ENCODE data around the gene ATP6V1B1.

The ATP6V1B1 gene

DNA sequence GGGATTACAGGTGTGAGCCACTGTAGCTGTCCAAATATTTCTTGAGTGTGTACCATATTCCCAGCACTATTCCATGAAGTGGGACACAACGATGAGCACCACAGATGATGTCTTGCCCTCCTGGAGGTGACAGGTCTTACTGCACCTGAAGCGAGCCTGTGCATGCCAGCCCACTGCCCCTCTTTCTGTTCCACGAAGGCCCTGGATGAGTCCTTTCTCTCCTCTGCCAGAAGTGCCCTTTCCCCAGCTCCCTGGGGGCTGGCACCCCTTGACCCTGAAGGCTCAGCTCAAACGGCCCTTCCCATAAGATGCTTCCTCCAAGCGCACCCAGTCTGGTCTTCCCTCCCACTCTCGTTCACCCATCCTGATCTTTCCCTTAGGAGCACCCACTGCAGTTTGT lies 5.5 kb downstream of the ATP6V1B1 start:
- ATAC-seq = no peak
- TF ChIP-seq TOX (CRISPR knock-in tag; IDR thresholded peaks at IDR 0.05; ENCODE audit: borderline replicate concordance) (no peak), SNAI2 (CRISPR knock-in tag; IDR thresholded peaks at IDR 0.05) (no peak), ZNF8 (CRISPR knock-in tag; IDR thresholded peaks at IDR 0.05) (no peak), ZC3H10 (CRISPR knock-in tag; IDR thresholded peaks at IDR 0.05) (no peak), PPARA (CRISPR knock-in tag; IDR thresholded peaks at IDR 0.05; ENCODE audit: borderline replicate concordance) (no peak), ZFP3 (CRISPR knock-in tag; IDR thresholded peaks at IDR 0.05) (no peak), TSHZ2 (CRISPR knock-in tag; IDR thresholded peaks at IDR 0.05) (no peak), CSDC2 (CRISPR knock-in tag; IDR thresholded peaks at IDR 0.05) (no peak)

DNA sequence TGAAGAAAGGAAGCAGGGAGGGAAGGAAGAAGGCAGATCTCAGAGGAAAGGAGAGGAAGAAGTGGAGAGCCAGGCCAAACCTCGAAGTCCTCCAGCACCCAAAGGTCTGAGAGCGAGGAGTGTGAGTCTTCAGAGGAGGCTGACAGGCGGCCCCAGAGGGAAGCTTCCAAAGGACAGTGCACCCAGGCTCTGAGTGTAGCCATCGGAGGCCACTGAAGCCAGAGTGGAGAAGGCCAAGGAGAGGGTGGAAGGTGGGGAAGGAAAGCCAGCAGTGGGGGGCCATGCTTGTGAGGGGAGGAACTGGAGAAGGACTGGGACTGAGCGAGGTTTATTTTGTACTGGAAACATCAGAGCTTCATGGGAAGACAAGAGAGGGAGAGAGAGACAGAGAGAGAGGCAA lies 6.0 kb downstream of the ATP6V1B1 start:
- ATAC-seq = no peak
- no peak for TF ChIP-seq SNAI2 (CRISPR knock-in tag; IDR thresholded peaks at IDR 0.05)
- TF ChIP-seq ZC3H10 (CRISPR knock-in tag; IDR thresholded peaks at IDR 0.05) = no peak
- TF ChIP-seq TCF4 (CRISPR knock-in tag; IDR thresholded peaks at IDR 0.05; ENCODE audit: borderline replicate concordance) = no peak
- no peak for TF ChIP-seq ZFP30 (CRISPR knock-in tag; IDR thresholded peaks at IDR 0.05)
- no peak for TF ChIP-seq POU6F1 (CRISPR knock-in tag; IDR thresholded peaks at IDR 0.05; ENCODE audit: borderline replicate concordance, low read depth)
- TF ChIP-seq ARNTL (CRISPR knock-in tag; IDR thresholded peaks at IDR 0.05; ENCODE audit: borderline replicate concordance, low read depth) = no peak
- no peak for TF ChIP-seq GLIS3 (CRISPR knock-in tag; IDR thresholded peaks at IDR 0.05)
- no peak for TF ChIP-seq ZNF8 (CRISPR knock-in tag; IDR thresholded peaks at IDR 0.05)
- TF ChIP-seq, protein P1, sequence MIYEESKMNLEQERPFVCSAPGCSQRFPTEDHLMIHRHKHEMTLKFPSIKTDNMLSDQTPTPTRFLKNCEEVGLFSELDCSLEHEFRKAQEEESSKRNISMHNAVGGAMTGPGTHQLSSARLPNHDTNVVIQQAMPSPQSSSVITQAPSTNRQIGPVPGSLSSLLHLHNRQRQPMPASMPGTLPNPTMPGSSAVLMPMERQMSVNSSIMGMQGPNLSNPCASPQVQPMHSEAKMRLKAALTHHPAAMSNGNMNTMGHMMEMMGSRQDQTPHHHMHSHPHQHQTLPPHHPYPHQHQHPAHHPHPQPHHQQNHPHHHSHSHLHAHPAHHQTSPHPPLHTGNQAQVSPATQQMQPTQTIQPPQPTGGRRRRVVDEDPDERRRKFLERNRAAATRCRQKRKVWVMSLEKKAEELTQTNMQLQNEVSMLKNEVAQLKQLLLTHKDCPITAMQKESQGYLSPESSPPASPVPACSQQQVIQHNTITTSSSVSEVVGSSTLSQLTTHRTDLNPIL (CRISPR knock-in tag; IDR thresholded peaks at IDR 0.05; ENCODE audit: low read depth) = no peak
- no peak for TF ChIP-seq PPARA (CRISPR knock-in tag; IDR thresholded peaks at IDR 0.05; ENCODE audit: borderline replicate concordance)
- TF ChIP-seq ZNF565 (CRISPR knock-in tag; conservative IDR thresholded peaks at IDR 0.05; ENCODE audit: low read depth) = no peak

DNA sequence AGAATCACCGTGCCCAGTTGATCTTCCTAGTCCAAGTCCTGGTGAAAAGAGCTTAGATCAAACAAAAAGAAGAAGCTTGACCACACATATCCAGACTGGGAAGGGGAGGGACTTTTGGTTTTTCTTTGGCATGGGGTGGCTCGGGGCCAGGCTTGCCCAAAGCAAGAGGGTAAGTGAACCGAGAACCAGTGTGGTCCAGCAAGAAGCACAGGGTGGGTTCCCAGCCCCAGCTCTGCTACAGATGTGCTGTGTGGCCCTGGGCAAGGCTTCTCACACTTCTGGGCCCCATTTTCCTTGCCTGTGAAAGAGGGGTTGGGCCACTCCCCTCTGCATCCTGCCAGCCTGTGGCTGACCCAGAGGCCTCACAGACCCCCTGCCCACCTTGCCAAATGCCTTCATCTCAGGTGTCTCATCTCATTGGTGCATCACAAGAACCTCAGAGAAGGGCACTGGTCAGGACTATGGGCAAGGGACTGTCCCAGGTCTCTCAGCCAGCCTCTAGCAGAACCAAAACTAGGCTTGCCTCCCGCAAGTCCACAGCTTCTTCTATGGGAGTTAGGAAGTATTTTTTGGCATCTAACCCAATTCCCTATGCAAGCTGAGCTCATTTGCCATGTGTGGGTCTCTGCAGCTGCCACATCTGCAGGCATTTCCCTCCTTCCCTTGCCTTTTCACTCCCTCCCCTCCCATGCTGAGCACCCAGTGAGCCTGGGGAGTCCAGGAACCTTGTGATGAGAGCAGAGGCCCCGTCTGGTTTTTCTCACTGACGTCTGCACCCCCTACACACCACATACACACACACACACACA lies 6.9 kb downstream of the ATP6V1B1 start:
- no peak; the same call in 2 of the 3 replicates for ATAC-seq
- peak; percentile 32; the same call in 1 of the 2 replicates for TF ChIP-seq TCF4 (CRISPR knock-in tag; IDR thresholded peaks at IDR 0.05; ENCODE audit: borderline replicate concordance)
- TF ChIP-seq GLIS3 (CRISPR knock-in tag; IDR thresholded peaks at IDR 0.05) = no peak
- TF ChIP-seq, protein P2, sequence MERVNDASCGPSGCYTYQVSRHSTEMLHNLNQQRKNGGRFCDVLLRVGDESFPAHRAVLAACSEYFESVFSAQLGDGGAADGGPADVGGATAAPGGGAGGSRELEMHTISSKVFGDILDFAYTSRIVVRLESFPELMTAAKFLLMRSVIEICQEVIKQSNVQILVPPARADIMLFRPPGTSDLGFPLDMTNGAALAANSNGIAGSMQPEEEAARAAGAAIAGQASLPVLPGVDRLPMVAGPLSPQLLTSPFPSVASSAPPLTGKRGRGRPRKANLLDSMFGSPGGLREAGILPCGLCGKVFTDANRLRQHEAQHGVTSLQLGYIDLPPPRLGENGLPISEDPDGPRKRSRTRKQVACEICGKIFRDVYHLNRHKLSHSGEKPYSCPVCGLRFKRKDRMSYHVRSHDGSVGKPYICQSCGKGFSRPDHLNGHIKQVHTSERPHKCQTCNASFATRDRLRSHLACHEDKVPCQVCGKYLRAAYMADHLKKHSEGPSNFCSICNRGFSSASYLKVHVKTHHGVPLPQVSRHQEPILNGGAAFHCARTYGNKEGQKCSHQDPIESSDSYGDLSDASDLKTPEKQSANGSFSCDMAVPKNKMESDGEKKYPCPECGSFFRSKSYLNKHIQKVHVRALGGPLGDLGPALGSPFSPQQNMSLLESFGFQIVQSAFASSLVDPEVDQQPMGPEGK (CRISPR knock-in tag; IDR thresholded peaks at IDR 0.05; ENCODE audit: borderline replicate concordance) = no peak

GRCh38 chr2:70943205-70943871 lies 7.6 kb downstream of the ATP6V1B1 start:
- ATAC-seq = no peak
- TF ChIP-seq ZFP3 (CRISPR knock-in tag; IDR thresholded peaks at IDR 0.05) = no peak
- TF ChIP-seq ZNF70 (CRISPR knock-in tag; IDR thresholded peaks at IDR 0.05) = no peak
- TF ChIP-seq BACH2 (CRISPR knock-in tag; IDR thresholded peaks at IDR 0.05; ENCODE audit: borderline replicate concordance) = no peak
- TF ChIP-seq ARNTL (CRISPR knock-in tag; IDR thresholded peaks at IDR 0.05; ENCODE audit: borderline replicate concordance, low read depth) = no peak
- TF ChIP-seq, protein P2 (CRISPR knock-in tag; IDR thresholded peaks at IDR 0.05; ENCODE audit: borderline replicate concordance) = no peak
- TF ChIP-seq, protein P1 (CRISPR knock-in tag; IDR thresholded peaks at IDR 0.05; ENCODE audit: low read depth) = no peak
- TF ChIP-seq CSDC2 (CRISPR knock-in tag; IDR thresholded peaks at IDR 0.05) = no peak
- TF ChIP-seq ZNF8 (CRISPR knock-in tag; IDR thresholded peaks at IDR 0.05) = no peak
- no peak for TF ChIP-seq ESRRG (CRISPR knock-in tag; IDR thresholded peaks at IDR 0.05)
- TF ChIP-seq CSRNP3 (CRISPR knock-in tag; IDR thresholded peaks at IDR 0.05) = no peak
- no peak for TF ChIP-seq ZFP30 (CRISPR knock-in tag; IDR thresholded peaks at IDR 0.05)
- TF ChIP-seq TOX (CRISPR knock-in tag; IDR thresholded peaks at IDR 0.05; ENCODE audit: borderline replicate concordance) = no peak
